ENCODE results near the gene DNAJC18. TPM values are rescaled to one million over a fixed set of nuclear protein-coding genes. Genes with fewer than 3 reads are reported as not detected.

The DNAJC18 gene
- total and polyA plus RNA-seq, 2 of the 4 experiments (the other 2 are of a cell fraction): 8.5 to 11.1 TPM

DNA sequence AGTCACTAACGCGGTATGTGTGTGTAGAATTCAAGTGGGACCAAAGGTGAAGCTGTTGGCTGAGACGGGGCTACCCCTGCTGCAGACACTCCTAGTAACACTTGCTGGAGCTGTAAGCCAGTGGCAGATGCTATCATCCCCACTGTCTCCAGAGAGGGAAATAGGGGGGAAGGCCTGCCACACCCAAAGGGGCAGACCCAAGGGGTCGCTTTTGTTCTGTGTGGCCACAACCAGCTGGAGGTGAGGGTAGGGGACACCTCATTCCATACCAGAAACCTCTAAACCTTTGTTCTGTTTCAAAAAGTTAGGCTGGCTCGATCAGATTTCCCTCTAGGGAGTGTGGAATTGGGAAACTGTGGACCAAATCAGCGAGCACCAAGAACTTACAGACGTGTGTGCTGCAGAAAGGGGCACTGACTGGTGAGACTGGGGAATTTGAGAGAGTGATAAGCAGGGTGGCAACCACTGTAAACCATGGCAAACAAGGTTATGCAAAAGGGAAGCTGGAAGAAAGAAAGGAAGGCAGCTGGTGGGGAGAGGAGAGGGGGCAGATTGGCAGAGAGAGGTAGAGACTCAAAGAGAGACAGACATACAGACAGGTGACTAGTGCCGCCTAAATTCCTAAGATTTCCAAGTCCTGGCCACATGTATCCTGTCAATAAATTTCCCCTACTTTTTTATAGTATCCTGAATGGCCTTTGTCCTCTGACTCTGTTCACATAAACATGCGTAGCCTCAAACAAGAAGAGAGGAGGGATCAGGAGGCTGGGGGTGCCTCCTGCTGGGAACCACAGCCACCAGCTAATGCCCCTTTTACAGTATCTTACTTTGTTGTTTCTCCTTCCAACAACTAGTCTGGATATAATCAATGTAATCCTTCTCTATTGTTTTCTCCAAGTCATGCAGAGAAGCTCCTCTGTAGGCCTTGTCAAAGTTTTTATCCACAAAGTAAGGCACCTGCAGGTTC is 19.8 kb downstream of the DNAJC18 start:
- Histone ChIP-seq H2AK9ac (replicated peaks; ENCODE audit: low read depth, low read length, poor library complexity) (no peak overlapping the region), H2AFZ (replicated peaks; ENCODE audit: low read length, poor library complexity) (no peak overlapping the region), H3K4me1 (ENCODE audit: control insufficient read depth, insufficient read depth, low read length) (peaks cover 7% of the 10 kb centered on the region; the same call in 1 of the 2 replicates), H2BK5ac (ENCODE audit: low read depth, low read length, poor library complexity, severe bottlenecking) (no peak overlapping the region), H3K56ac (ENCODE audit: extremely low read depth, insufficient read depth, low read length) (no peak overlapping the region), H3K23ac (ENCODE audit: low read depth, low read length) (no peak overlapping the region), H3K9me1 (ENCODE audit: insufficient read depth, low read length) (no peaks in the 10 kb centered on the region), H3K14ac (replicated peaks; ENCODE audit: low read depth, low read length) (no peak overlapping the region), H4K5ac (ENCODE audit: low read depth, low read length) (no peak overlapping the region), H2BK15ac (ENCODE audit: low read depth, low read length) (no peak overlapping the region), H4K20me1 (ENCODE audit: insufficient read depth, low read length) (no peaks in the 10 kb centered on the region), H4K8ac (ENCODE audit: low read depth in 2 of 2, low read length in 2 of 2) (no peak overlapping the region), H3K27me3 (ENCODE audit: control insufficient read depth, insufficient read depth, low read length) (no peaks in the 10 kb centered on the region), H2BK20ac (ENCODE audit: low read depth, low read length) (no peak overlapping the region), H3K4me3 (ENCODE audit: insufficient read depth, low read depth, low read length) (no peak overlapping the region), H3K79me1 (ENCODE audit: low read depth in 1 of 2, low read length in 2 of 2) (no peaks in the 10 kb centered on the region), H2BK120ac (ENCODE audit: low read depth, low read length) (no peak overlapping the region), H3K27ac (ENCODE audit: insufficient read depth, low read length) (no peak overlapping the region), H3K4me2 (ENCODE audit: low read depth, low read length) (no peak overlapping the region), H3K18ac (ENCODE audit: low read depth, low read length) (no peak overlapping the region), H4K91ac (ENCODE audit: insufficient read depth, low read depth, low read length) (no peak overlapping the region), H3K9ac (ENCODE audit: low read depth, low read length) (no peak overlapping the region), H3K4ac (ENCODE audit: low read depth, low read length) (no peak overlapping the region), H2AK5ac (ENCODE audit: low read depth, low read length) (no peak overlapping the region), H3K9me3 (ENCODE audit: control insufficient read depth, insufficient read depth, low read length) (no peaks in the 10 kb centered on the region), H3K36me3 (ENCODE audit: control insufficient read depth, insufficient read depth, low read length) (peaks cover 23% of the 10 kb centered on the region)
- CTCF ChIA-PET: interaction anchor here (1.5 kb wide), 1 partner anchor 94 kb away, joined by 5 read pairs; no protein-coding TSS in a partner anchor
- intact Hi-C loops (cut with micrococcal nuclease) (loop anchor here (5.0 kb wide), 2 partner anchors 143 to 348 kb away; partner anchors contain the start of gene UBE2D2), in situ Hi-C loops (cut with MboI; ENCODE audit: low sequenced_read_pairs) (loop anchor here (5.0 to 10.0 kb wide), 2 partner anchors 98 to 345 kb away; no protein-coding TSS in a partner anchor), dilution Hi-C loops (cut with HindIII; ENCODE audit: low sequenced_read_pairs, unreplicated experiment) (loop anchor here (25.0 kb wide), 1 partner anchor 93 kb away; no protein-coding TSS in a partner anchor)
- ATAC-seq (ENCODE audit: low read depth) (no peak; the same call in 1 of the 2 replicates), DNase-seq (no peak)
- BruUV-seq (replicated peaks): no TSS peak
- POLR2A ChIA-PET (ENCODE audit: unreplicated experiment): interaction anchor here (0.6 kb wide), 1 partner anchor 179 kb away, joined by 4 read pairs; no protein-coding TSS in a partner anchor
- 88% methylated on average over 2 of the region's 9 CpGs; no CpG with 5 or more reads in 1 of the 2 experiments for WGBS, 2 experiments (ENCODE audit: extremely low coverage in 2 of 2, insufficient read length in 1 of 2)
- TF ChIP-seq BHLHE40 (IDR thresholded peaks at IDR 0.05; ENCODE audit: low read depth, low read length): no peak
- TF ChIP-seq MAZ (IDR thresholded peaks at IDR 0.05; ENCODE audit: borderline replicate concordance, low read depth, low read length): no peak
- TF ChIP-seq RFX5 (IDR thresholded peaks at IDR 0.05; ENCODE audit: low read depth, low read length): no peak
- TF ChIP-seq, protein P1, sequence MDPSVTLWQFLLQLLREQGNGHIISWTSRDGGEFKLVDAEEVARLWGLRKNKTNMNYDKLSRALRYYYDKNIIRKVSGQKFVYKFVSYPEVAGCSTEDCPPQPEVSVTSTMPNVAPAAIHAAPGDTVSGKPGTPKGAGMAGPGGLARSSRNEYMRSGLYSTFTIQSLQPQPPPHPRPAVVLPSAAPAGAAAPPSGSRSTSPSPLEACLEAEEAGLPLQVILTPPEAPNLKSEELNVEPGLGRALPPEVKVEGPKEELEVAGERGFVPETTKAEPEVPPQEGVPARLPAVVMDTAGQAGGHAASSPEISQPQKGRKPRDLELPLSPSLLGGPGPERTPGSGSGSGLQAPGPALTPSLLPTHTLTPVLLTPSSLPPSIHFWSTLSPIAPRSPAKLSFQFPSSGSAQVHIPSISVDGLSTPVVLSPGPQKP (IDR thresholded peaks at IDR 0.05; ENCODE audit: borderline replicate concordance, low read depth, low read length): no peak
- no peak for TF ChIP-seq MXI1 (IDR thresholded peaks at IDR 0.05; ENCODE audit: borderline replicate concordance, low read depth, low read length)
- TF ChIP-seq CEBPB (IDR thresholded peaks at IDR 0.05; ENCODE audit: low read depth, low read length): no peak
- TF ChIP-seq RAD21 (IDR thresholded peaks at IDR 0.05; ENCODE audit: low read length): no peak
- TF ChIP-seq CHD1 (IDR thresholded peaks at IDR 0.05; ENCODE audit: low read depth, low read length): no peak
- no peak for TF ChIP-seq FOS (IDR thresholded peaks at IDR 0.05; ENCODE audit: low read depth, low read length)
- TF ChIP-seq MAFK (IDR thresholded peaks at IDR 0.05; ENCODE audit: low read depth, low read length): no peak
- TF ChIP-seq POLR2A (IDR thresholded peaks at IDR 0.05; ENCODE audit: low read depth, low read length): no peak
- TF ChIP-seq NFE2L2 (IDR thresholded peaks at IDR 0.05; ENCODE audit: low read depth, low read length): no peak
- no peak for TF ChIP-seq USF2 (IDR thresholded peaks at IDR 0.05; ENCODE audit: low read depth, low read length)
- no peak for TF ChIP-seq SMC3 (IDR thresholded peaks at IDR 0.05; ENCODE audit: low read depth, low read length)
